CD4-positive, alpha-beta T cell treated with Interferon alpha-2 for 1 hour (primary cell): ENCODE results near the gene MGRN1.

Experiments
- DNase-seq, 2 donors: peaks; one replicate each; pipeline ENCODE4 v3.0.0-alpha.2; 2020 to 2022

Gene MGRN1

DNA sequence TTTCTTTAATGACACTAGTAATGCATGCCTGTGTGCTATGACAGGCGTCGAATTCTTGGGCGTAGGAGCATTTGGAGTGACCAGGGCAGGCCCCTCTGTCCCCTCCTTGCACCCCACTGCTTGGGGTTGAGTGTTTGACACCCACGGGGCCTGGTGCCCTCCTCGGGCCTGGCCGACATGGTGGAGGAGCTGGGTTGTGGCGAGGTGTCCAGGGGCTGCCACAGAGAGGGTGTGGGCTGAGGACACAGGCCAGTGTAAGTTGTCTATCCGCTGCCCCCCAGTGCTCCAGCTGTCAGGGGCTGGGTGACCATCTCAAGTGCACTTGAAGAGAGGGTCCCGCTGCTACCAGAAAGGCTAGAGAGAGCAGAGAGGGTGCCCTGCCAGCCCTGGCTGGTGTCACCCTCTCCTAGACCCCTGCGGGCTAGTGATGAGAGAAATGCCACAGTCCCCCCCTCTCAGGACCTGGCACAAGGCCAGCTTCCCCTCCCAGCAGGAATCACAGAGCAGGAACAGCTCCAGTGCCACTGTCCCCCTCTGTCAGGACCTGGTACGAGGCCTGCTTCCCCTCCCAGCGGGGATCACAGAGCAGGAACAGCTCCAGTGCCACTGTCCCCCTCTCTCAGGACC lies 30.5 kb downstream of the MGRN1 start:
- no peak for DNase-seq

DNA sequence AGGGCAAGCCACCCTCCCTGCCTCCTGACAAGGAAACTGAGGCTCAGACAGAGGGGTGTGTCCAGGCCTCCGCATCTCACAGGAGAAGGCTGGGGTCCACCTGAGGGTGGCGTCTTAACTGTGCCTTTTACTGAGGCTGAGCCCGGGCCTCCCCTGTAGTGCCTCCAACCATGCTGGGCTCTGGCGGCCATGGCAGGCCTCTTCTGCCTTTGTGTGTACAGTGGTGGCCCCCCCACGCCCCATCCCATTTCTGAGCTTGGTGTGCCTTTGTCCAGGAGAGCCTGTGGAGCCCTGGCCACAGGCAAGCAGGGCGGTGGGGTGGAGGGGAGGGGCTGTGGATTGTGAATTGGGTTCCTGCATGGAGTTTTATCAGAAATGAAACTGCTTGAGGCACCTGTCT lies 31.2 kb downstream of the MGRN1 start:
- no peak for DNase-seq

DNA sequence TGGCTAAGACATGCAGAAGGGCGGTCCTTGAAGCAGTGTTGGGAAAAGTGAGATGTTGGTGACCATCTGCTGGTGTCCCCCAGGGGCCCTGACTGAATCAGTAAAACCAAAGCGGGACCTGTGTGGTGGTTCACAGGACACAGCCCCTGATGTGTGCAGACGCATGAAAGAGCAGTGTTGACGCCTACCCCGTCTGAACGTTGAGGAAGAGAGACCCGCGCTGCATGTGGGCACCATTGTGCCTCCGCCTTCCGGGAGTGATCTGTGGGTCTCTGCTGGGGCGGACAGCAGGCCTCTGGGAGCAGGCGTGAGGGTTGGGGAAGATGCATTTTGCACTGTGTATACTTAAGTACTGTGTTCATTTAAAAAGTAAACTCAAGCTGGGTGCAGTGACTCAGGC lies 31.6 kb downstream of the MGRN1 start:
- DNase-seq = no peak

DNA sequence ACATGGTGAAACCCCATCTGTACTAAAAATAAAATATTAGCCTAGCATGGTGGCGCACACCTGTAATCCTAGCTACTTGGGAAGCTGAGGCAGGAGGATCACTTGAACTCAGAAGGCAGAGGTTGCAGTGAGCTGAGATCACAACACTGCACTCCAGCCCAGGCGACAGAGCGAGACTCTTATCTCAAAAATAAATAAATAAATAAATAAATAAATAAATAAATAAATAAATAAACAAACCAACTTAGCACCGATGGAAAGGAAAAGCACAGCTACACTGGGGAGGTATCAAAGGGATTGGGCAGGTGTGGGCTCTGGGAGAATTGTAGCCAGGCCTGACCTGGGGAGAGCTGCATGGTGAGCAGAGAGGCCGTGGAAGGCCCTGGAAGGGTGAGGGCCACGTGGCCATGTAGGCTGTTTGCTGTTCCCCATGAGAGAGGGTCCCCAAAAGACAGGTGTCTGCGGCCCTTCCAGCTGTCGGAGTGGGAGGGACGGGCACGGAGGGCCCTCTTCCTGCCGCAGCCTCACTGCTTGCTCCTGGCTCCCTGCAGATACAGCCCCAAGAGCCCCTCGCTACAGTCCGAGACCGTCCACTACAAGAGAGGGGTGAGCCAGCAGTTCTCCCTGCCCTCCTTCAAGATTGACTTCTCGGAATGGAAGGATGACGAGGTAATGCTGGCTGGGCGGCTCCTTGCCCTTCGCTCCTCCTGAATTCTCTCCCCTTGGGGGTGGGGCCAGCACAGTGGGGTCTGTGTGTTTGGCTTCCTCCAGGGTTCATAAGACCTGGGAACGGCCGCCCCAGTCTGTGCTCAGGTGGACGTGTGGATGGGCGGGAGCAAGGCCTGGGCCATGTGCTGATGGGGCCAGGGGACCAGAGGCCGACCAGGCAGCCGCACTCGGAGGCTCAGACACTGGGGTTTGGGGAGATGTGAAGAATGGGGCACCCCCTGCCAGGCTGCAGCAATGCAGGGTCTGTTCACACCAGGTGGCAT lies 32.4 kb downstream of the MGRN1 start:
- no peak for DNase-seq

DNA sequence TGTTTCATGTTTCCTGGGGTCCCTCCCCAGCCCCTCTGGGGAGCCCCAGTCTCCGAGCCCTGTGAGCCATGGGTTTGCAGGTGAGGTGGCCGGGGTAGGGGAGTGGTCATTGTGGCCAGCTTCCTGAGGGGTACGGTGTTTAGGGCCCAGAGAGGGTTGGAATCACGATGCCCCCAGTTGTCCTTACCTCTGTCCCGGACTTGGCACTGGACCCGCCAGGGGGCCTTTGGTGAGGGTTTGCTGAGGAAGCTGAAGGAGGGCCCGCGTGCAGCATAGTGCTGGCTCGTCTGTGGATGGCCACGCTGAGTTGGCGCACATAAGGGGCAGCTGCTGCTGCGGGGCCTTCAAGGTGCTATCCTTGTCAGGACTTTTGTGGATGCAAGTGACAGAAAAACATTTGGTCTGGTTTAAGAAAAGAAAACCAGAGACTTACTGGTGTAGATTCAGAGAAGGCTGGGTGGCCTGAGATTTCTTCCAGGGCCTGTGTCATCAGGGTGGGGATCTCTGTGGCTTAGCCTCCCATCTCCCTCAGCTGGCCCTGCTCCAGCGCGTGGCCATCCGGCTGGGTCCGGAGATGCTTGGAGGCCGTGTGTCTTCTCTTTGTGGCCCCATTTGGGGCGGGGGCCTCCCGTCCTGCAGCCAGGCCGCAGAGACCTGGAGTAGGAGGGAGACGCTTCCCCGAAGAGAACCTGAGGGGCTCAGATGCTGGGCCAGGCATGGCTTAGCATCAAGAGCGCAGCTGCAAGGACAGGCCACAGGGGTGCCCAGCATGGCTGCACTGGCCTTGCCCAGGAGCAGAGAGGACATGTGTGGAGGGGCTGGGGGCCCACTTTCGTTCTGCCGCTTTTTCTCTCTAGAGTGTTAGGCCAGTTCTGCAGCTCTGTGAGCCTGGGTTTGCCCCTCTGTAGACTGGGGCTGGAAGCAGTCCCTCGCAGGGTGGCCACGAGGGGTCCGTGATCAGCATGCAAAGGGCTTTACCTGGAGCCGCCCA lies 35.0 kb downstream of the MGRN1 start:
- no peak for DNase-seq

DNA sequence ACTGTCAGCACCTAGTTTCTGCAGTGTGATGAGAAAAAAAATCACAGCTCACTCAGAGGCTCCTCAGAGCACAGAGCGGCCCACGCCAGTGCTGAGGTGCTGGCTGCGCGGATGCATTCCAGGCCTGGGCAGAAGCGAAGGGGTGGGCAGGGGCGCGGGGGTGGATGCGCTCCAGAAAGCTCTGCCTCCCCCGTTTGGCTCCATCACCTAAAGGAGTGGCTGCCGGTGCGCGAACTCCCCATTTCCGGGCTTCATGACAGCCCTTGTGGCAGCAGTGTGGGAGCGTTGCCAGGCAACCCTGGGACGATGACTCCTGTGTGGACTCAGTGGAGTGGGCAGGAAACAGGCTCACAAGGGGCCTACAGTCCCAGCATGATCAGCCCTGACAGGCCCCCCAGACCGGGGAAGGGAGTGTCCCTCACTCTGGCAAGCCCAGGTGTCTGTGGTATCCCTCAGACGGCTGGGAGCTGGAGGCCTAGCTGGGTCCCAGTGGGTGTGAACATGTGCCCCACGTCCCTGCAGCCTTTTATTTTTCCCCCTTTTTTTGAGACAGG lies 35.9 kb downstream of the MGRN1 start:
- peak; percentile 34 to 77 for DNase-seq

DNA sequence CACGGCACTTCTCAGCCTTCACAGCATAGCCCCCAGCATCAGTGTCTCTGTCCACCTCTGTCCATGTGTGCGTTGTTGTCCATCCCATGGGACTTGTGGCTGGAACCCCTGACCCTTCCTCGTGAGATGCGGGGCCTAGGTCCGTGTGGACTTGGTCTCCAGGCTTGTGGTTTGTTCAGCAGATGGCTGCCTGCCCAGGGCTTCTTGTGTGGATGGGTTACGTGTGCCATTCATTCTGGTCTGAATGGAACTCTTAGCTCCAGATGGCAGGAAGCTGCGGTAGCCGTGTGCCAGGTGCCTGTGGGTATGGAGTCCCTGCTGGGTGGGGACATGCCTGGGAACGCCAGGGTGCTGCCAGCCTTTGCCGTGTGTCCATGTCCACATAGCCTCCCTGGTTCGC lies 37.0 kb downstream of the MGRN1 start:
- DNase-seq = no peak

DNA sequence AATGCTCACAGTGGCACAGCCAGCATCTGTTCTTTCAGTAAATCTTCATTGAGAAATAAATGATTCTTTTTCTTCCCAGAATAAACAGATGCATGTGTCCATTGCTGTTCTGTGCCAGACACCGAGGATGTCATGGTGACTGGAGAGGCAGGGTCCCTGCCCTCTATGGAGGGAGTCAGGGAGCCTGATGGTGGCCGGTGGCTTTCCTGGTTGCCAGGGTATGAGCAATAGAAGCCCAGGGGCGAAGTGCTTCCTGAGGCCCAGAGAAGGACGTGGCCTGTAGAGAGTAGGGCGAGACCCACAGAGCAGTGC lies 38.8 kb downstream of the MGRN1 start:
- no peak for DNase-seq

DNA sequence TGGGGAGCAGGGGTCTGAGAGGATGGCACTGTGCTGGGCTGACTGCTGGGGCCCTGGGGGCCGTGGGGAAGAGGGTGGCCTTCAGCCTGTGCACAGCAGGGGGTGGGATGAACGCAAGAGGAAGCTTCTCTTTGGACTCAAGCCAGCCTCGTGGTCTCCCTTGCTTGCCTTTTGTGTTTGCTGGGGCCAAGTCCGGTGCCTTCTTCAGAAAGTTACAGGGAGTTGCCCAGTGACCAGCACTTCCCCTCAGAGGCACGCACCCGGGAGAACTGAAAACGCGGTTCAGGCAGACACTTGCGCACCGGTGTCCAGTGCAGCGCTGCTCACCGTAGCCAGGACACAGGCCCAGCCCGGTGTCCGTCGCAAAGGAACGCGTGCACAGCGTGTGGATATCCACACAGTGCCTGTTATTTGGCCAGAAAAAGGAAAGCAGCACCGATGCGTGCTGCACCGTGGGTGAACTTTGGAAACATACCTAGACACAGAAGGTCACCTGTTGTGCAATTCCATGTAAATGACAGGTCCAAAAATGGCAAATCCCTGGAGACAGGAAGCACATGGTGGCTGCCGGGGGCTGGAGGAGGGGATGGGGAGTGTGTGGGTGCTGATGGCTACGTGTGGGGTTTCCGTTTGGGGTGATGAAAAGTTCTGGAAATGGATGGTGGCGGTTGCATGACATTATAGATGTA lies 39.3 kb downstream of the MGRN1 start:
- DNase-seq = peak in 1 of 2 donors; percentile 55

DNA sequence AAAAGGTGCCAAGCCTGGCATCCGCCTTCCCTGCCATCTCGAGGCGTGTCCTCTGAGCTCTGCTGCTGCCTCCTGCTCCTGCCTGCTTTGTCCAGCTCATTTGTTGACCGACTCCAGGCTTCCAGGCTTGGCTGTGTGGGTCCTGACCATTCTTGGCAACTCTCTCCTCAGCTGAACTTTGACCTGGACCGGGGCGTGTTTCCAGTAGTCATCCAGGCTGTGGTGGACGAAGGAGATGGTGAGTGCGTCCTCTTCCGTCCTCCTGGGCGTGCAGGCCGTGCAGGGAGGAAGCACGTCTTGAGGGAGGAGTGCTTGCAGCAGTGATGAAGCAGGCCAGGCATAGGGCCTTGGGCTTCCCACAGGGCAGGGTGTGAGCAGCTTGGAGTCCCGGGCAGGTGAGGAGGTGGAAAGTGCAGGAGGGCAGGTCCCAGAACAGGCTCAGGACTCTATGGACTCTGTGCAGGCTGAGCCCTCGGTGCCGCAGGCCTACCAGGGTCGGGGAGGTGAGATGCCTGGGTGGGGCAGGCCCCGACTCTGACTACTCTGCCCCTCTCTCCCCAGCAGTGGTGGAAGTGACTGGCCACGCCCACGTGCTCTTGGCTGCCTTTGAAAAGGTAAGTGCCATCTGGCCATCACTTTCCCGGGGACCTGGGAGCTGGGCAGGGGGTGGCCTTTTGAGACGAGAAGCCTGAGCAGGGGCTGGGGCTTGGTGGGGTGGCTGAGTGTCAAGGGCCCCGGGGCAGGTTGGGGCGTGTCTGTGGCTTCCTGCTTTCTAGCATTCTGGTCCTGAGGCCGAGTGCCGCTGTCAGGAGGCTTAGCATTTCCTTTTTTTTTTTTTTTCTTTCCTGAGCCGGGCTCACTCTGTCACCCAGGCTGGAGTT lies 40.2 kb downstream of the MGRN1 start:
- peak; percentile 45 to 70 for DNase-seq

DNA sequence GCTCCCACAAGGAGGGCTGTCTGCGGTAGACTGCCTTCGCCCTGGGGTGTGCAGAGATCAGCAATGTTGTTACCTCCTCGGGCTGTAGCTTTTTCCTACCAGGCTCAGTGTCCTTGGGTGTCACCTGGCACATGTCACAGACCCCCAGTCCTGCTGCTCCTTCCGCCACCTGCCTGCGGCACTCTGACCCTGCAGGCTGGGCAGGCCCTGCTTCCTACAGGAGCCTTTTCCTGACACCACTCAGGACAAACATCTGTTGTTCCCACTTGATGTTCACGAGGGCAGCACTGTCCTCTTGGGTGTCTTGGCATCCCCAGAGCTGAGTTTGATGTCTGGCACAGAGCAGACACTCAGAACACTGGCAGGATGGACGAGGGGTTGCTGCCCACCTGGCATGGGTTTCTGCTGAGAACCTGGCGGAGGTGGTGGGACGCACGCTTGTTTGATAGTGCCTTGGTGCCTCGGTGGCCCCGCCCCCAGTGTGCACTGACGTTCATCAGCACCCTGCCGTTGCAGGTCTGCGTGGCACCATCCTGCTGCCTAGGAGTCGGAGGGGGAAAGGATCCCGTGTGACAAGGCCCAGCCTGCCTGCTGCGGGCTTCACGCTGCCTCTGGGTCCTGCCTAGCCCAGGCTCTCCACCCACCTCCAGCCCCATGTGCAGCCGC lies 42.0 kb downstream of the MGRN1 start:
- no peak for DNase-seq

DNA sequence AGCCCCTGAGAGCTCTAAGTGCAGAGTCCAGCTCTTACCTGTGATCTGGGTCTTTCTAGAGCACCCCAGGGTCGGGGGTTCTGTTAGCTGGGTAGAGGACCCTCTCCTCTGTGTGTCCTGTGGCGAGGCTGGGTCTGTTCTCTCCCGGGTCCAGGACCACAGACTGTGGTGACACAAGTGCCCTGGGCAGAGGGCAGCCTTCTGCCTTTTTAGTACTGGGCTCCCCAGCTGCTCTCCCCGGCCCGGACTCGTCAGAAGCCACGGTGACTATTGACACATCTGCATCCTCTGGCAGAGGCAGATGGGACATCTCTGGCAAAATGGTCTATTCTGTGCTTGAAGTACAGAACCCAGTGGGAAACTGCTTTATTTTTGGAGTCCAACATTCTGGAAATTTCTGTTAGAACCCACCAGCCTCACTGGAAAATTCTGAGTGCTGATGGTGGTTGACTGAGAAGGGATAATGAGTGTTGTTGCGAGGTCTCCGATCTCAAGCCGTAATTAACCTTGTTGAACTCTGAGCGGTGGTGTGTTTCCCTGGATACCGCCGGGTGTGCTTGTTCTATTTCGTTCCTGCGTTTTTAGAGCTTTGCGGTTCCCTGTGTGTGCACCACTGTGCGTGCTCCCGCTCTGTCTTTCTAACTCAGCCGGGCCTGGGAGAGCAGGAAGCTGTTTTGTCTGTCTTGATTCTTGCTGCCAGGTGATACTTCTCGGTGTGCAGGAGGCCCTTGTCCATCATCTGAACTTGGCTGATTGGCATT lies 42.8 kb downstream of the MGRN1 start:
- DNase-seq = no peak

DNA sequence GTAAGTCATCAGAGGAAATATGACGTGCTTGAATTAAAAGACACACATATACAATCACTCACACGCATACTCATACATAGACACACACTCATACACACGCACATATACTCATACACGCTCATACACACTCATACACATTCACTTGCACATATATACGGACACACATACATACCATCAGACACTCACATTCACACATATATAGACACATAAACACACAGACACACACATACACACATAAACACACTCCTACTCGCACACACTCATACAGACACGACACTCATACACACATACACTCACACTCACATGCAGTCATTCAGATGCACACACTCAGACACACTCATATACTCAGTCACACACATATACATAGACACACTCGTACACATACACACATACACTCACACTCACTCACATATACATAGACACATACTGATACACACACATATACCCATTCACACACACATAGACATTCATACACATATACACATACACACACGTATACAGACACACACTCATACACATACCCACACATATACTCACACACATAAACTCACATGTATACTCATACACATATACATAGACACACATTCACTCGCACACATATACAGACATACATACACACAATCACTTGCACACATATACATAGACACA lies 43.8 kb downstream of the MGRN1 start:
- DNase-seq = no peak

DNA sequence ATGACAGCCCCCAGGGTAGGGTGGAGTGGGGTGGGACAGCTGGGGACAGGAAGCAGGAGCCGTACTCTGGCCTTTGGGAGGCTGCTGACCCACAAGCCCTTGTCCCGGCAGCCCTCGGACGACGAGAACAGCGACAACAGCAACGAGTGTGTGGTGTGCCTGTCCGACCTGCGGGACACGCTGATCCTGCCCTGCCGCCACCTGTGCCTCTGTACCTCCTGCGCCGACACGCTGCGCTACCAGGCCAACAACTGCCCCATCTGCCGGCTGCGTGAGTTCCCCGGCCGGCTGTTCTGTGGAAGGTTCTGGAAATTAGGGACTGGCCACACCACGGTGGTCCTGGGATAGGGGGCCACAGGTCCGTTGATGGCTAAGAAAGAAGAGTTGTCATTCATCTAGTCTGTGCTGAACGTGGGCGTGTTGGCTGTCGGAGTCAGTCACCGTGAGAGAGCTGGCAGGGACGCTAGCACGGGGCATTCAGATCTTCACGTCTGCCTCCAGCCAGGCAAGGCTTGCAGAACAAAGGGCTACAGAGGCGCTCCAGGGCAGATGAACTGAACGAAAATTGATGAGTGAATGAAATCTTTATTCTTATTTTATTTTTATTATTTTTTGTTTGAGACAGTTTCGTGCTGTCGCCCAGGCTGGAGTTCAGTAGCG lies 48.9 kb downstream of the MGRN1 start:
- DNase-seq = no peak

DNA sequence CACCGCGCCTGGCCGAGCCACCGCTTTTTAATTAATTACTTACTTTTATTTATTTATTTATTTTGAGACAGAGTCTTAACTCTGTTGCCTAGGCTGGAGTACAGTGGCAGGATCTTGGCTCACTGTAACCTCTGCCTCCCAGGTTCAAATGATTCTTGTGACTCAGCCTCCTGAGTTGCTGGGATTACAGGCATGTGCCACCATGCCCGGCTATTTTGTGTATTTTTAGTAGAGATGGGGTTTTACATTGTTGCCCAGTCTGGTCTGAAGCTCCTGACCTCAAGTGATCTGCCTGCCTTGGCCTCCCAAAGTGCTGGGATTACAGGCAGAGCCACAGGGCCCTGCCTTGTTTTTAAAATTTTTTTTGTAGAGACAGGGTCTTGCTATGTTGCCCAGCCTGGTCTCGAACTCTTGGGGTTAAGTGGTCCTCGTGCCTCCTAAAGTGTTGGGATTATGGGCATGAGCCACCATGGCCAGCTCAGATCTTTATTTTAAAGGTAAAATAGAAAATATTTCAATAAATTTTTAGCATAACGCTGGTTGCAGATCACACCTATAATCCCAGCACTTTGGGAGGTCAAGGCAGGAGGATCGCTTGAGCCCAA lies 50.4 kb downstream of the MGRN1 start:
- DNase-seq = no peak

DNA sequence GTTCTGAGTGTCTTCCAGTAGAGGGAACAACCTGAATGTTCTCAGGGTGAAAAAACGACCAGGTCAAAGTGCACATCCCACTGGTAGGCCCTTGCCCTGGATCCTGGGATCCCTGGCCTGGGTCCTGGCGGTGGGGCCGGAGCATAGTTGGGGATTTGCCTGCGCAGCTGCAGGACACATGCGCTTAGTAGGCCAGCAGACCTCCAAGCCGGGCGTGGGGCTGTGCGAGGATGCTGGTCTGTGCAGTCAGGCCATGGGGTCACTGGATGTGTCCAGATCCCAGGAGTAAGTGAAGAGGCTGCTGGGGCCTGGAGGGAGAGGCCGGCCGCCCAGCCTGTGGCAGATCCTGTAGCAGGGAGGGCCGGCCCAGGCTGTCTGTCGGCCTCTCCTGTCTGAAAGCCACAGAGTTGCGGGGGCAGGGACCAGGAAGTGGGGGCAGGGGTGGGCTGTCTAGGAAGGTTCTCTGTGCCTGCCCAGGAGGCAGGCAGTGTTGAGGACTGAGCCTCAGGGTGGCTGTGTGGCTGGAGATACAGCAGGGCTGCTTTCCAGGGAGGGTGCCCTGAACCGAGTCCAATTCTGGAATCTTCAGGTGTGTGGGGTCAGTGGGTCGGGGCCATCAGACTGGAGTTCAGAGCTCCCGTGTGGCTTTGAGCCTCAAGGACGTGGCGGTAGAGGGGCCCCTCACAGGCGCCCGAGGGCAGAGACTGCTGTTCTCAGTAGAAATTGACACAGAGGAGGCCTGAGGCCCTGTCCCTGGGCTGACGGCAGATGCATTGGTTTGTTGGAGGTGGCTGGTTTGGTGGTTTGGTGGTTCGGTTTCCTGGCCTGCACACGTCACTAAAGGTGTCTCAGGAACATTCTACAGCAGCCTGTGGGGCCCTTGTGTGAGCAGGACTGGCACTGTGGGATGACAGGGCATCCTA lies 51.5 kb downstream of the MGRN1 start:
- DNase-seq = peak; percentile 62 to 74

DNA sequence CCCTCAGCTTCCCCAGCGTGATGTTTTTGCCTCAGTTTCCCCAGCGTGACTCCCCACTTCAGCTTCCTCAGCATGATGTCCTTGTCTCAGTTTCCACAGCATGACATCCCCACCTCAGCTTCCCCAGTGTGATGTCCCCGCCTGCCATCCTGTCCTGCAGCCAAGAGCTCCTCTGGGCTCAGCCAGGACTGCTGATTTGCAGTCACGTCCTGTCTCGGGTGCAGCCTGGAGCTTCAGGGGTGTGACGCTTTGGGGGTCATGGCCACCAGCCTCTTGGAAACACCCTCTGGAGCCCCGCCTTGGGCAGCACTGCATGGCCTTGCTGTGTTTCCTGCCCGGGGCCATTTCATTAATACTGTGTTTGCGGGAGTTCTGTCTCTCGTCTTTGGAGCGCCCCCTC lies 52.2 kb downstream of the MGRN1 start:
- DNase-seq = no peak
